HepG2 (cell line): ENCODE data around the gene POLR1G. TPM values are rescaled to one million over a fixed set of nuclear protein-coding genes. Genes with fewer than 3 reads are reported as not detected.

Experiments used
- ATAC-seq: fragments of 200-7000 bp; cut with Tn5 transposase; 3 replicates; pipeline ENCODE4 v1.9.1; 2020; ENCODE audit warnings: mild to moderate bottlenecking, moderate library complexity
- BruUV-seq: library from RNA; stranded (reverse); fragments of 400-500 nt; replicated peaks from 2 replicates; lab custom pipeline; 2021; lab: Mats Ljungman, UMichigan
- CTCF ChIA-PET: fragments of 300-600 bp; formaldehyde crosslinking; extraction: SDS; loops from one replicate; lab custom pipeline; 2021; ENCODE audit warnings: low total read pairs, inconsistent platforms, low intra/inter-chr PET ratio; lab: Yijun Ruan, JAX
- POLR2A ChIA-PET: fragments of 350-600 bp; sonication (Branson Sonifier 250); formaldehyde crosslinking; loops from one replicate; lab custom pipeline; 2020; ENCODE audit warnings: antibody characterized with exemption, inconsistent platforms; lab: Yijun Ruan, JAX
- DNase-seq: peaks from one replicate; pipeline ENCODE4 v3.0.0-alpha.2; 2015; ENCODE audit warnings: low spot score
- FAIRE-seq: peaks from 3 replicates; lab custom pipeline; 2011; peaks lifted over from hg19 to GRCh38; lab: Jason Lieb, UNC
- H2AFZ ChIP-seq: one replicate; pipeline ENCODE4 v1.6.1; 2011; ENCODE audit warnings: low read length, inconsistent platforms
- H3K27ac ChIP-seq: fragments of 300-600 bp; 3 replicates; pipeline ENCODE4 v1.8.0; 2011; ENCODE audit warnings: mixed run types, mild to moderate bottlenecking, mixed read lengths, low read length, inconsistent platforms; ENCODE audit not compliant: insufficient read depth; ENCODE audit errors: extremely low read length
- H3K27me3 ChIP-seq, 2 experiments: fragments of 200-600 bp in 1 of 2; 2 replicates in 1 of 2; 3 replicates in 1 of 2; pipeline versions ENCODE4 v1.6.0 to v1.8.0; 2011; ENCODE audit warnings: low read length in 2 of 2, mild to moderate bottlenecking in 2 of 2, moderate library complexity in 2 of 2, inconsistent platforms in 1 of 2; ENCODE audit not compliant: insufficient read depth in 2 of 2, control insufficient read depth in 1 of 2
- H3K36me3 ChIP-seq, 2 experiments: fragments of 200-600 bp in 1 of 2; replicated peaks in 1 of 2; 2 replicates in 1 of 2; 3 replicates in 1 of 2; pipeline versions ENCODE4 v1.5.1 to v1.8.0; 2011; ENCODE audit warnings: low read length in 2 of 2, inconsistent platforms in 1 of 2; ENCODE audit not compliant: insufficient read depth in 2 of 2, control insufficient read depth in 1 of 2
- H3K4me1 ChIP-seq: 2 replicates; pipeline ENCODE4 v1.5.1; 2012; ENCODE audit warnings: low read length, inconsistent platforms; ENCODE audit not compliant: insufficient read depth
- H3K4me2 ChIP-seq: 2 replicates; pipeline ENCODE4 v1.6.0; 2011; ENCODE audit warnings: low read depth, low read length, inconsistent platforms
- H3K4me3 ChIP-seq, 3 experiments: fragments of 200-600 bp in 1 of 3; sonication (generic), shearing (Covaris generic) in 1 of 3; replicated peaks in 1 of 3; 2 replicates each; pipeline ENCODE4 v1.5.1; 2011 to 2016; ENCODE audit warnings: low read length in 3 of 3, inconsistent platforms in 2 of 3, low read depth in 2 of 3, mild to moderate bottlenecking in 2 of 3, control low read depth in 1 of 3, mixed read lengths in 1 of 3; ENCODE audit not compliant: insufficient read depth in 1 of 3
- H3K79me2 ChIP-seq: one replicate; pipeline ENCODE4 v1.6.1; 2011; ENCODE audit warnings: low read length, inconsistent platforms; ENCODE audit not compliant: insufficient read depth
- H3K9ac ChIP-seq: 2 replicates; pipeline ENCODE4 v1.6.0; 2011; ENCODE audit warnings: mild to moderate bottlenecking, low read depth, low read length, inconsistent platforms; ENCODE audit not compliant: insufficient read depth
- H3K9me3 ChIP-seq: 2 replicates; pipeline ENCODE4 v1.5.1; 2012; ENCODE audit warnings: mild to moderate bottlenecking, low read length
- H4K20me1 ChIP-seq: 2 replicates; pipeline ENCODE4 v1.6.0; 2011; ENCODE audit warnings: inconsistent platforms, mild to moderate bottlenecking, low read length, moderate library complexity; ENCODE audit not compliant: insufficient read depth
- CREM ChIP-seq, 2 experiments: sonication (generic) in 1 of 2; formaldehyde crosslinking in 1 of 2; IDR thresholded peaks; 2 replicates each; pipeline versions ENCODE4 v1.4.0 to v1.6.1; 2016 to 2020; ENCODE audit warnings: antibody characterized with exemption in 1 of 2, mild to moderate bottlenecking in 1 of 2, missing genetic modification reagents in 1 of 2
- DNMT1 ChIP-seq: sonication (generic); formaldehyde crosslinking; IDR thresholded peaks from 2 replicates; pipeline ENCODE4 v1.5.1; 2020; ENCODE audit warnings: mild to moderate bottlenecking, missing genetic modification reagents
- HDAC1 ChIP-seq: sonication (generic); formaldehyde crosslinking; IDR thresholded peaks from 2 replicates; pipeline ENCODE4 v1.5.1; 2020; ENCODE audit warnings: mild to moderate bottlenecking, missing genetic modification reagents
- HNRNPH1 ChIP-seq: fragments of 200-400 bp; formaldehyde crosslinking; optimal IDR thresholded peaks from 2 replicates; pipeline ENCODE3; 2017; ENCODE audit warnings: mild to moderate bottlenecking, low read depth, low read length
- KDM5B ChIP-seq: sonication (generic); formaldehyde crosslinking; IDR thresholded peaks from 2 replicates; pipeline ENCODE4 v1.4.0; 2020; ENCODE audit warnings: missing genetic modification reagents, mild to moderate bottlenecking, borderline replicate concordance
- MEIS2 ChIP-seq: sonication (generic); formaldehyde crosslinking; IDR thresholded peaks from 2 replicates; pipeline ENCODE4 v1.9.0; 2021; ENCODE audit warnings: mild to moderate bottlenecking, missing genetic modification reagents
- PPARG ChIP-seq: conservative IDR thresholded peaks from 2 replicates; pipeline ENCODE4 v1.6.1; 2016; ENCODE audit warnings: missing biosample characterization, missing genetic modification reagents
- RAD21 ChIP-seq: fragments of 450-650 bp; formaldehyde crosslinking; IDR thresholded peaks from 2 replicates; pipeline ENCODE4 v1.5.0; 2020; ENCODE audit warnings: mild to moderate bottlenecking
- RBAK ChIP-seq: sonication (generic); formaldehyde crosslinking; IDR thresholded peaks from 2 replicates; pipeline ENCODE4 v1.5.1; 2020; ENCODE audit warnings: mild to moderate bottlenecking, missing genetic modification reagents
- SIX4 ChIP-seq: sonication (generic); formaldehyde crosslinking; IDR thresholded peaks from 2 replicates; pipeline ENCODE4 v1.4.0; 2020; ENCODE audit warnings: missing genetic modification reagents
- ZNF10 ChIP-seq: sonication (generic); formaldehyde crosslinking; IDR thresholded peaks from 2 replicates; pipeline ENCODE4 v1.4.0; 2020; ENCODE audit warnings: mild to moderate bottlenecking, low read depth, missing genetic modification reagents, borderline replicate concordance
- ZNF34 ChIP-seq: sonication (generic); formaldehyde crosslinking; IDR thresholded peaks from 2 replicates; pipeline ENCODE4 v1.4.0; 2020; ENCODE audit warnings: mild to moderate bottlenecking, missing genetic modification reagents, borderline replicate concordance
- ZNF451 ChIP-seq: sonication (generic); formaldehyde crosslinking; IDR thresholded peaks from 2 replicates; pipeline ENCODE4 v1.5.0; 2020; ENCODE audit warnings: mild to moderate bottlenecking, missing genetic modification reagents
- ZNF501 ChIP-seq: sonication (generic); formaldehyde crosslinking; IDR thresholded peaks from 2 replicates; pipeline ENCODE4 v1.5.1; 2020; ENCODE audit warnings: mild to moderate bottlenecking, moderate library complexity, missing genetic modification reagents
- WGBS: methylation state at CpG from one replicate; pipeline ENCODE4 v1.1.6; 2017; ENCODE audit warnings: low lambda C conversion rate; 5-methylcytosine and 5-hydroxymethylcytosine counted together
- in situ Hi-C: cut with HindIII; loops from 2 replicates; pipeline ENCODE4 v1.10.0; 2017; ENCODE audit warnings: low pct_unique_long_range_greater_than_20kb; ENCODE audit not compliant: extremely low pct_ligation_motif_present
- intact Hi-C: fragments of 100-400 bp; cut with micrococcal nuclease; formaldehyde crosslinking; loops from one replicate; pipeline ENCODE4 v1.10.0; 2022; ENCODE audit not compliant: unreplicated experiment
- polyA plus RNA-seq, 8 experiments: library from polyadenylated mRNA; depleted of rRNA in 3 of 8; stranded (reverse) in 7 of 8; unstranded in 1 of 8; fragments of >200 nt; fragmentation: Illumina TruSeq in 4 of 8; extraction: Trizol in 4 of 8; gene quantifications; 2 replicates each; pipeline versions ENCODE4 v1.2.1 to v1.2.3, GENCODE V29; 2011 to 2016; ENCODE audit warnings: low read depth in 4 of 8, missing spikeins in 1 of 8, mixed read lengths in 1 of 8; ENCODE audit not compliant: insufficient read depth in 1 of 8
- total RNA-seq, 5 experiments: library from RNA; depleted of rRNA; stranded (reverse); fragments of >200 nt; fragmentation: Illumina TruSeq; extraction: Trizol; gene quantifications; 2 replicates each; pipeline ENCODE4 v1.2.3, GENCODE V29; 2016; ENCODE audit warnings: low read depth in 1 of 5
- TF ChIP-seq, protein P1 (sequence below): sonication (generic); formaldehyde crosslinking; IDR thresholded peaks from 2 replicates; pipeline ENCODE4 v1.4.0; 2020; ENCODE audit warnings: missing genetic modification reagents
- TF ChIP-seq, protein P2 (sequence below): sonication (generic); formaldehyde crosslinking; IDR thresholded peaks from 2 replicates; pipeline ENCODE4 v1.5.1; 2020; ENCODE audit warnings: missing genetic modification reagents, mild to moderate bottlenecking, borderline replicate concordance
- TF ChIP-seq, protein P3 (sequence below): sonication (generic); formaldehyde crosslinking; IDR thresholded peaks from 2 replicates; pipeline ENCODE4 v1.4.0; 2020; ENCODE audit warnings: missing genetic modification reagents, borderline replicate concordance
- TF ChIP-seq, protein P4 (sequence below): sonication (generic); formaldehyde crosslinking; IDR thresholded peaks from 2 replicates; pipeline ENCODE4 v1.4.0; 2020; ENCODE audit warnings: missing genetic modification reagents

POLR1G gene
- total and polyA plus RNA-seq, 2 of the 13 experiments (the other 11 are each of a cell fraction or from before 2014, with no cell fraction given), result 3.5 to 20.8 TPM

DNA sequence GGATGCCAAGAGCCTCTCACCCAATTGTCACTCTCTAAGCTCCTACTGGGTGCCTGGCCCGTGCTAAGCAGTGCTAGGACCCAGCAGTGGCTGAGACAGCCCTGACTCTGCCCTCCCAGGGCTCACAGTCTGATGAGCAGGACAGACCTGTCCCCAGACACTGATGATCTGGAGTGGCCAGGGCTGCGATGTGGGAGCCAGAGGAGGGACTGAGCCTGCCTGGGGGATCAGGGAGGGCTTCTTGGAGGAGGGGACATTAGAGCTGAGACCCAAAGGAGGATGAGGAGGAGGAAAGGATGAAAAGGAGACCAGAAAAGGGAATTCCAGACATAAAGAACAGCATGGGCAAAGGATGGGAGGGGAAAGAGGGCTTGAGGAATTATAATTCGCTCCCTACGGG, 10.7 kb downstream of the POLR1G start:
- DNase-seq (no peak), ATAC-seq (no peak), FAIRE-seq (no peak)
- Histone ChIP-seq H3K4me1 (peaks cover 4% of the 10 kb centered on the region), H3K27me3 (no peaks in the 10 kb centered on the region), H3K4me2 (no peak overlapping the region), H3K4me3 (no peak overlapping the region), H3K36me3 (peaks cover 7 to 28% of the 10 kb centered on the region in 2 experiments; a peak in 3 of 5 replicates), H3K27ac (no peak overlapping the region), H3K9me3 (no peaks in the 10 kb centered on the region), H2AFZ (no peak overlapping the region), H4K20me1 (no peaks in the 10 kb centered on the region), H3K9ac (no peak overlapping the region), H3K79me2 (no peaks in the 10 kb centered on the region)
- in situ Hi-C loops, result no loop called here
- TF ChIP-seq, protein P1, sequence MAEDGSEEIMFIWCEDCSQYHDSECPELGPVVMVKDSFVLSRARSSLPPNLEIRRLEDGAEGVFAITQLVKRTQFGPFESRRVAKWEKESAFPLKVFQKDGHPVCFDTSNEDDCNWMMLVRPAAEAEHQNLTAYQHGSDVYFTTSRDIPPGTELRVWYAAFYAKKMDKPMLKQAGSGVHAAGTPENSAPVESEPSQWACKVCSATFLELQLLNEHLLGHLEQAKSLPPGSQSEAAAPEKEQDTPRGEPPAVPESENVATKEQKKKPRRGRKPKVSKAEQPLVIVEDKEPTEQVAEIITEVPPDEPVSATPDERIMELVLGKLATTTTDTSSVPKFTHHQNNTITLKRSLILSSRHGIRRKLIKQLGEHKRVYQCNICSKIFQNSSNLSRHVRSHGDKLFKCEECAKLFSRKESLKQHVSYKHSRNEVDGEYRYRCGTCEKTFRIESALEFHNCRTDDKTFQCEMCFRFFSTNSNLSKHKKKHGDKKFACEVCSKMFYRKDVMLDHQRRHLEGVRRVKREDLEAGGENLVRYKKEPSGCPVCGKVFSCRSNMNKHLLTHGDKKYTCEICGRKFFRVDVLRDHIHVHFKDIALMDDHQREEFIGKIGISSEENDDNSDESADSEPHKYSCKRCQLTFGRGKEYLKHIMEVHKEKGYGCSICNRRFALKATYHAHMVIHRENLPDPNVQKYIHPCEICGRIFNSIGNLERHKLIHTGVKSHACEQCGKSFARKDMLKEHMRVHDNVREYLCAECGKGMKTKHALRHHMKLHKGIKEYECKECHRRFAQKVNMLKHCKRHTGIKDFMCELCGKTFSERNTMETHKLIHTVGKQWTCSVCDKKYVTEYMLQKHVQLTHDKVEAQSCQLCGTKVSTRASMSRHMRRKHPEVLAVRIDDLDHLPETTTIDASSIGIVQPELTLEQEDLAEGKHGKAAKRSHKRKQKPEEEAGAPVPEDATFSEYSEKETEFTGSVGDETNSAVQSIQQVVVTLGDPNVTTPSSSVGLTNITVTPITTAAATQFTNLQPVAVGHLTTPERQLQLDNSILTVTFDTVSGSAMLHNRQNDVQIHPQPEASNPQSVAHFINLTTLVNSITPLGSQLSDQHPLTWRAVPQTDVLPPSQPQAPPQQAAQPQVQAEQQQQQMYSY, result no peak
- TF ChIP-seq KDM5B (CRISPR knock-in tag) (no peak), HNRNPH1 (no peak), ZNF451 (CRISPR knock-in tag) (no peak), RBAK (CRISPR knock-in tag) (no peak), DNMT1 (no peak), ZNF34 (CRISPR knock-in tag) (no peak), PPARG (CRISPR knock-in tag) (no peak), RAD21 (no peak), HDAC1 (CRISPR knock-in tag) (no peak), MEIS2 (CRISPR knock-in tag) (no peak), ZNF10 (CRISPR knock-in tag) (no peak), ZNF501 (CRISPR knock-in tag) (no peak), CREM (IDR thresholded peaks at IDR 0.05) (no peak), CREM (CRISPR knock-in tag; IDR thresholded peaks at IDR 0.05) (no peak), SIX4 (CRISPR knock-in tag) (no peak)
- TF ChIP-seq, protein P2, sequence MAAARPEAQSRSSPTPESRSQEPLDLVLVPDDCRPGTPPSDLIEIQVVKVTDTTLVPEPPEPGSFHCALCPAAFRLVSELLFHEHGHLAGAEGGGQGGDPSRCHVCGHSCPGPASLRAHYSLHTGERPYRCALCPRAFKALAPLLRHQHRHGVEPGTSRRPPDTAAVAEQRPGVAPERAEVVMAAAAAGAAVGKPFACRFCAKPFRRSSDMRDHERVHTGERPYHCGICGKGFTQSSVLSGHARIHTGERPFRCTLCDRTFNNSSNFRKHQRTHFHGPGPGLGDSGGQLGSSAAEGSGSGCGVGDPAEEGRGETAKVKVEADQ (CRISPR knock-in tag), result no peak
- TF ChIP-seq, protein P3, sequence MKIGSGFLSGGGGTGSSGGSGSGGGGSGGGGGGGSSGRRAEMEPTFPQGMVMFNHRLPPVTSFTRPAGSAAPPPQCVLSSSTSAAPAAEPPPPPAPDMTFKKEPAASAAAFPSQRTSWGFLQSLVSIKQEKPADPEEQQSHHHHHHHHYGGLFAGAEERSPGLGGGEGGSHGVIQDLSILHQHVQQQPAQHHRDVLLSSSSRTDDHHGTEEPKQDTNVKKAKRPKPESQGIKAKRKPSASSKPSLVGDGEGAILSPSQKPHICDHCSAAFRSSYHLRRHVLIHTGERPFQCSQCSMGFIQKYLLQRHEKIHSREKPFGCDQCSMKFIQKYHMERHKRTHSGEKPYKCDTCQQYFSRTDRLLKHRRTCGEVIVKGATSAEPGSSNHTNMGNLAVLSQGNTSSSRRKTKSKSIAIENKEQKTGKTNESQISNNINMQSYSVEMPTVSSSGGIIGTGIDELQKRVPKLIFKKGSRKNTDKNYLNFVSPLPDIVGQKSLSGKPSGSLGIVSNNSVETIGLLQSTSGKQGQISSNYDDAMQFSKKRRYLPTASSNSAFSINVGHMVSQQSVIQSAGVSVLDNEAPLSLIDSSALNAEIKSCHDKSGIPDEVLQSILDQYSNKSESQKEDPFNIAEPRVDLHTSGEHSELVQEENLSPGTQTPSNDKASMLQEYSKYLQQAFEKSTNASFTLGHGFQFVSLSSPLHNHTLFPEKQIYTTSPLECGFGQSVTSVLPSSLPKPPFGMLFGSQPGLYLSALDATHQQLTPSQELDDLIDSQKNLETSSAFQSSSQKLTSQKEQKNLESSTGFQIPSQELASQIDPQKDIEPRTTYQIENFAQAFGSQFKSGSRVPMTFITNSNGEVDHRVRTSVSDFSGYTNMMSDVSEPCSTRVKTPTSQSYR, result no peak
- TF ChIP-seq, protein P4, sequence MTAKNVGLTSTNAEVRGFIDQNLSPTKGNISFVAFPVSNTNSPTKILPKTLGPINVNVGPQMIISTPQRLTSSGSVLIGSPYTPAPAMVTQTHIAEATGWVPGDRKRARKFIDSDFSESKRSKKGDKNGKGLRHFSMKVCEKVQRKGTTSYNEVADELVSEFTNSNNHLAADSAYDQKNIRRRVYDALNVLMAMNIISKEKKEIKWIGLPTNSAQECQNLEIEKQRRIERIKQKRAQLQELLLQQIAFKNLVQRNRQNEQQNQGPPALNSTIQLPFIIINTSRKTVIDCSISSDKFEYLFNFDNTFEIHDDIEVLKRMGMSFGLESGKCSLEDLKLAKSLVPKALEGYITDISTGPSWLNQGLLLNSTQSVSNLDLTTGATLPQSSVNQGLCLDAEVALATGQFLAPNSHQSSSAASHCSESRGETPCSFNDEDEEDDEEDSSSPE (CRISPR knock-in tag), result no peak
- WGBS, result 85% methylated on average over 4 of the region's 4 CpGs
- intact Hi-C loops, result no loop called here
- ChIA-PET CTCF (no interaction called here), POLR2A (no interaction called here)
- no TSS peak for BruUV-seq
